Measurements from ENCODE around the gene RRBP1. TPM values are rescaled to one million over a fixed set of nuclear protein-coding genes. Genes with fewer than 3 reads are reported as not detected.

RRBP1 gene
- polyA plus RNA-seq, 2 donors = 49.0 to 54.5 TPM

DNA sequence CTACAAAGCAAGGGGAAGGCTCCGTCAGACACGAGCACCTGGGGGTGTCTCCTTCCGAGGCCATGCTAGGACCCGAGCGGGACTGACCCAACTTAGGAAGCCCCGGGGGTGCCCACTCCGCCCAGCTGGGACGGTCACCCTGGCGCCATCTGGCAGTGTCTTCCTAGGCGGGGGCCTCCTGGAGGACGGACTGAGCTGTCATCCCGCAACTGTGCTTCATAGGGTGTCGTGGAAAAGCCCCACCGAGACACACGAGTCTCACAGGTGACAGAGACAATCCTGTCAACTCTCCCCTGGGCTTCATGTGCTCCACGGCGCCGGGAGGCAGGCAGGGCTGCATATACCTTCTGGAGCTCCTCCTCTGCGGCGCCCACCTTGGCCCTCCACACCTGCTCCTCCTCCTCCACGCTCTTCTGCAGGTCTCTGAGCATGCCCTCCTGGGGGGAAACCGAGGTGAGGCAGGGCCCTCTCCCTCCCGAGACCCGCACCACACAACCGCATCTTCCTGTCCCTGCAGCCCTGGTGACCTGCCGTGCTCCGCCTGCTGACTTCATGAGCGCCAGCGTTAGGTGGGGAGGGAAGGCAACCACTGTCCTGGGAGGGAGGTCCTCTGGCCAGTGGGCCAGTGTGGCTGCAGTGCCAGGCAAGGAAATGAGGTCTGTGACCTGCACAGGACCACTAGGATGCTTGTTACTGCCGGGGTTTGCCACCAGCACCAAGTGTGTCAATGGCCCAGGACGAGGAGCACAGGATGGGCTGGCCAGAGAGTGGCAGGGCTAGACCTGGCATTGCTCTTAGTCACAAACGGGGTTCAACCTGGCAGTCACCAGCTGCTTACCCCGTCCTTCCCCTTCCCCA, 61.4 kb downstream of the RRBP1 start:
- no peak overlapping the region for H3K4me3 ChIP-seq (ENCODE audit: low read depth in 1 of 2, low read length in 2 of 2)
- no peaks in the 10 kb centered on the region for H3K27me3 ChIP-seq (ENCODE audit: control insufficient read depth in 1 of 2, insufficient read depth in 2 of 2, low read length in 2 of 2)
- 85 to 89% methylated on average over 33 of the region's 33 CpGs for WGBS, 2 donors
- peaks cover 30 to 77% of the 10 kb centered on the region in 2 donors for H3K36me3 ChIP-seq (ENCODE audit: control insufficient read depth in 2 of 2, insufficient read depth in 2 of 2, low read length in 1 of 2)
- H3K4me1 ChIP-seq (ENCODE audit: control insufficient read depth in 2 of 2, insufficient read depth in 2 of 2, low read length in 1 of 2) = no peaks in the 10 kb centered on the region
- H3K9me3 ChIP-seq (ENCODE audit: control insufficient read depth in 2 of 2, insufficient read depth in 1 of 2, low read depth in 1 of 2, low read length in 1 of 2) = no peaks in the 10 kb centered on the region
- no peak overlapping the region for H3K27ac ChIP-seq (ENCODE audit: low read depth in 2 of 2, low read length in 1 of 2)

DNA sequence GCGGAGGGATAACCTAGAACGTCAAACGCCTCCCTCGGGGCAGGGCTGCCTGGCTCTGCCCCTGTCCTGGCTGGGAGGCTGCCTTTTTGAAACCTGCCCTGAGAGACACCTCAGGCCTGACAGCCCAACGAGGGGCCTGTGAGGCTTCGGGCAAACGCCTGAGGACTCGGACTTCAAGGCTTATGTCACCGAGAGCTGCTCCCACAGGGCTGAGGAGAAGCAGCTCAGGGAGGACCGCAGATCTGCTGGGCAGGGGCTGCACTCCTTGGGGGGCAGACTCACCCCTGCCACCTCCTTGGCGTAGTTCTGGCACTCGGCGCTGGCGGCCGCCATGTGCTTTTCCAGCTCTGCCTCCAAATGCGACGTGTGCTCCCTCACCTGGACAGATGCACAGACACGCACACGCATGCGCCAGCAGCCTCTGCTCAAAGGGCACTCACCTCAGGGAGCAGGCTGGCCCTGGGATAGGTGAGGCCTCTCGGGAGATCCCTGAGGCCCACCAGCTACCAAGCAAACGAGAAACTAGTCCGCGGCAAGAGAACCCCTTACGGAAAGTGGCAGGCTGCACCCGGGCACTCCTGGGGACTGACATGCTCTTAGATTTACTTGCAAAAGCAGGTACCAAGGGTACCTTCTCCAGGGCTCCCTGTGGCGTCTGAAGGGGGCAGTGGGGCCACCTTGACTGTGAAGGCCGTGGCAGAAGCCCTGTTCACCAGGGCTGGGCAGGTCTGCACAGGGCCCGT, 62.5 kb downstream of the RRBP1 start:
- H3K9me3 ChIP-seq (ENCODE audit: control insufficient read depth in 2 of 2, insufficient read depth in 1 of 2, low read depth in 1 of 2, low read length in 1 of 2) = no peaks in the 10 kb centered on the region
- H3K36me3 ChIP-seq (ENCODE audit: control insufficient read depth in 2 of 2, insufficient read depth in 2 of 2, low read length in 1 of 2) = peaks cover 25 to 73% of the 10 kb centered on the region in 2 donors
- 76 to 80% methylated on average over 29 of the region's 29 CpGs for WGBS, 2 donors
- no peak overlapping the region for H3K27ac ChIP-seq (ENCODE audit: low read depth in 2 of 2, low read length in 1 of 2)
- H3K27me3 ChIP-seq (ENCODE audit: control insufficient read depth in 1 of 2, insufficient read depth in 2 of 2, low read length in 2 of 2) = no peaks in the 10 kb centered on the region
- H3K4me3 ChIP-seq (ENCODE audit: low read depth in 1 of 2, low read length in 2 of 2) = no peak overlapping the region
- peaks cover 0 to 8% of the 10 kb centered on the region in 2 donors for H3K4me1 ChIP-seq (ENCODE audit: control insufficient read depth in 2 of 2, insufficient read depth in 2 of 2, low read length in 1 of 2)

DNA sequence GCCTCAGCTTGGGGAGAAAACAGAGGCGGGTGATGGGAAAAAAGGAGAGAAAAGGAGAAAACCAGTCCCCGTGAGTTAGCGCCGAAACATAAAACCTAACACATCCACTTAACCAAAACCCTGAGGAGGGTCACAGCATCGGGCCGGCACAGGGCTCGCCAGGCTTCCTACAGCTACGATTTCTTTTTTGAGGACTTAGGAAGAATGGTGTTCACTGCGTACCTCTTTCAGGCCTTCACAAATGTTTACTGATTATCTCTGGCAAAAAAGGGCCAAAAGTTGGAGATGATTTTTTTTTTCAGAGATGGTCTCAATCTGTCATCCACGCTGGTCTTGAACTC, 63.4 kb downstream of the RRBP1 start:
- no peaks in the 10 kb centered on the region for H3K9me3 ChIP-seq (ENCODE audit: control insufficient read depth in 2 of 2, insufficient read depth in 1 of 2, low read depth in 1 of 2, low read length in 1 of 2)
- H3K36me3 ChIP-seq (ENCODE audit: control insufficient read depth in 2 of 2, insufficient read depth in 2 of 2, low read length in 1 of 2) = peaks cover 25 to 66% of the 10 kb centered on the region in 2 donors
- H3K27ac ChIP-seq (ENCODE audit: low read depth in 2 of 2, low read length in 1 of 2) = no peak overlapping the region
- H3K4me3 ChIP-seq (ENCODE audit: low read depth in 1 of 2, low read length in 2 of 2) = no peak overlapping the region
- H3K27me3 ChIP-seq (ENCODE audit: control insufficient read depth in 1 of 2, insufficient read depth in 2 of 2, low read length in 2 of 2) = no peaks in the 10 kb centered on the region
- WGBS, 2 donors = 92 to 94% methylated on average over 10 of the region's 10 CpGs
- H3K4me1 ChIP-seq (ENCODE audit: control insufficient read depth in 2 of 2, insufficient read depth in 2 of 2, low read length in 1 of 2) = peaks cover 0 to 11% of the 10 kb centered on the region in 2 donors

DNA sequence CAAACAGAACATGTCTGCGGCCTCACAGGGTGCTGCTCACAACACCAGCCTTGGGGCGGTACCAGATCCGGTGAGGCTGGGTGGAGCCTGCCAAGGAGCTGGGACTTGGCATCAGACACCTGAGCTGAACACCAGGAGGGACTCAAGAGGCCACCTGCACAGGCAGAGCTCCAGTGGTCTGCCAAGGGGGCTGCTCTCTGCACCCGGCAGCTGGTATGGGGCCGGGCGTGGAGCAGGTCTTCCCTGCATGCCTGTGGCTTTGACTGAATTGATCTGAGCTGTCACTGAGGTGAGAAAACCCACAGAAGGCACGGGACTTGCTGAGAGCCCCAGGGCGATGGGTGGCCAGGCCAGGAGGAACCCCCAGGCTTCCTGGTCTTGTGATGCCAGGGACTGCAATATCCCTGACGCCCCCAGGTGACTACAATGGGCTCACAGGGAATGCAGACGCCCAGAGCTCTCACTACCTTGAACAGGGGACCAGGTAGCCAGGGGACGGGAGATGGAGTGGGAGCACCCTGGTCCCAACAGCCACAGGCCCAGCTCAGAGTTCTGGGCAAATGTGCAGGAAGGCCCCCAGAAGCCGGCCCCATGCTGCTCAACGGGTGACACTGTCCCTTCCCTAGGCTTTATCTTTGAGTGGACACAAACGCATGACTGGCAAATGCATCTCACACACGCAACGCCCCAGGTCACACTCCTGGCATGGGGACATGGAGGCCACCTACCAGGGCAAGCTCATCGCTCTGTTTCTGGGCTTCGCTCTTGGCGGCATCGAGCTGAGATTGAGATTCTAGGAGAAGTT, 64.0 kb downstream of the RRBP1 start:
- Histone ChIP-seq H3K9me3 (ENCODE audit: control insufficient read depth in 2 of 2, insufficient read depth in 1 of 2, low read depth in 1 of 2, low read length in 1 of 2) (no peaks in the 10 kb centered on the region), H3K36me3 (ENCODE audit: control insufficient read depth in 2 of 2, insufficient read depth in 2 of 2, low read length in 1 of 2) (peaks cover 24 to 64% of the 10 kb centered on the region in 2 donors), H3K4me1 (ENCODE audit: control insufficient read depth in 2 of 2, insufficient read depth in 2 of 2, low read length in 1 of 2) (peaks cover 0 to 11% of the 10 kb centered on the region in 2 donors), H3K4me3 (ENCODE audit: low read depth in 1 of 2, low read length in 2 of 2) (no peak overlapping the region), H3K27ac (ENCODE audit: low read depth in 2 of 2, low read length in 1 of 2) (no peak overlapping the region), H3K27me3 (ENCODE audit: control insufficient read depth in 1 of 2, insufficient read depth in 2 of 2, low read length in 2 of 2) (no peaks in the 10 kb centered on the region)
- 76 to 77% methylated on average over 20 of the region's 20 CpGs for WGBS, 2 donors

DNA sequence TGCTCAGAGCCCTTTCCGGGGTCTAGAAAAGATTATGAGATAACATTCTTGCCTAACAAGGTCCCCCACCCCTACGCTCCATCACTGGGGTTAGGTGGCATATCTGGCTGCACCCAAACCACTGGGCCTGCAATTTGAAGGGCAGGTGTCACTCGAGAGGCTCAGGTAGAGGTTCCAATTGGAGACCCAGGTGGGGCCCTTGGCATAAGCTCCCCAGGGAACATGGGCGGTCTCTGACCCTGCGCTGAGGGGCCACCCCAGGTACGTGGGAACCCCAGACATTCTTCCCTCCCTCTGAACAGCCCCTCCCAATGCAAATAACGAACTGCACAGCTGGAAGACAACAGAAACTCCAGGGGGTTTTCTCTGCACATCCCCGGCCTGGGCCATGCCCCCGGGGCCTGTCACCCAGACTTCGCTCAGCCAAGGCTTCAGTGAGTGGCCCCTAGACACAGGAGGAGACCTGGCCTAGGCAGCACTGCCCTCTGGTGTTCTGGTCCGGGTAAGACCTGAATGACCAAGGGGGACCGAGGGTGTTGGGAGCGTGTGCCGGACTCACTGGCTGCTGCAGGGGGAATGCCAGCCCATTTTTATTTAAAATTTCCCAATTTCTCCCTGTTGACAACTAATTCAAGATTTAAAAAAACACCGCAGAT, 64.7 kb downstream of the RRBP1 start:
- H3K36me3 ChIP-seq (ENCODE audit: control insufficient read depth in 2 of 2, insufficient read depth in 2 of 2, low read length in 1 of 2) = peaks cover 21 to 64% of the 10 kb centered on the region in 2 donors
- peaks cover 3 to 16% of the 10 kb centered on the region in 2 donors for H3K4me1 ChIP-seq (ENCODE audit: control insufficient read depth in 2 of 2, insufficient read depth in 2 of 2, low read length in 1 of 2)
- 55 to 58% methylated on average over 15 of the region's 15 CpGs for WGBS, 2 donors
- H3K27me3 ChIP-seq (ENCODE audit: control insufficient read depth in 1 of 2, insufficient read depth in 2 of 2, low read length in 2 of 2) = no peaks in the 10 kb centered on the region
- no peak overlapping the region for H3K4me3 ChIP-seq (ENCODE audit: low read depth in 1 of 2, low read length in 2 of 2)
- H3K27ac ChIP-seq (ENCODE audit: low read depth in 2 of 2, low read length in 1 of 2) = no peak overlapping the region
- no peaks in the 10 kb centered on the region for H3K9me3 ChIP-seq (ENCODE audit: control insufficient read depth in 2 of 2, insufficient read depth in 1 of 2, low read depth in 1 of 2, low read length in 1 of 2)

DNA sequence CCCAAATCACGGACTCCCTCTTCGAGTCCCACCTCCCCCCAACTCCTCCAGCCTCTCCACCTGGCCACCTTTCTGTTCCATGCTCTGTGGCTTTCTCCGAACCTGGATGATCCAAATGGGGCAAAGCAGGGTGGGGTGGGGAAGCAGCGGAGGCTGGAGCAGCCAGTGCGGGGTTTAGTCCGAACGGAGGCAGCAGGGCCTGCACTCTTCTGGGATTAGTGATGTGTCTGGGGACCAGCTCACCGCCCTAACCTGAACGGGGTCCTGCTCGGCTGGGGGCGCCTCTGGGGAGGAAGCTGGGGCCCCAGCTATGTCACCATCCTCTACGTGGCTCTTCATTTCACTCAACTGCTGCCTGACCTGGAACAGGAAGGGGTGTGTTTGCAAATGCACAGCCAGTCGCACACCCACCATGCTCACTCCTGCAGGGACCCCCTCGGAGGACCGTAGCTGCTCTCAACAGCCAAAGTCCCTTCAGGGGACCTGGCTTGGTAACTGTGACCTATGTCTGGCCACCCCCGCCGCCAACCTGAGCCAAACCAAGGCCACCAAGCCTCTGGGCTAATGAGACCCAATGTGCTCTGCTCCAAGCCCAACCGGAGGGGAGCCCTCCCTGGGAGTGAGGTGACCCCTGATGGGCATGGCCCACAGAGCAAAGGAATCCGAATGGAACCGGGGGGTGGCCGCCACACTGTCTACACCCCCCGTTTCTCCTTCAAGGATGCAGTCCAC, 65.4 kb downstream of the RRBP1 start:
- Histone ChIP-seq H3K4me1 (ENCODE audit: control insufficient read depth in 2 of 2, insufficient read depth in 2 of 2, low read length in 1 of 2) (peaks cover 9 to 23% of the 10 kb centered on the region in 2 donors), H3K4me3 (ENCODE audit: low read depth in 1 of 2, low read length in 2 of 2) (no peak overlapping the region), H3K36me3 (ENCODE audit: control insufficient read depth in 2 of 2, insufficient read depth in 2 of 2, low read length in 1 of 2) (peaks cover 17 to 60% of the 10 kb centered on the region in 2 donors), H3K27me3 (ENCODE audit: control insufficient read depth in 1 of 2, insufficient read depth in 2 of 2, low read length in 2 of 2) (no peaks in the 10 kb centered on the region), H3K9me3 (ENCODE audit: control insufficient read depth in 2 of 2, insufficient read depth in 1 of 2, low read depth in 1 of 2, low read length in 1 of 2) (no peaks in the 10 kb centered on the region), H3K27ac (ENCODE audit: low read depth in 2 of 2, low read length in 1 of 2) (no peak overlapping the region)
- WGBS, 2 donors = 80 to 84% methylated on average over 22 of the region's 22 CpGs

DNA sequence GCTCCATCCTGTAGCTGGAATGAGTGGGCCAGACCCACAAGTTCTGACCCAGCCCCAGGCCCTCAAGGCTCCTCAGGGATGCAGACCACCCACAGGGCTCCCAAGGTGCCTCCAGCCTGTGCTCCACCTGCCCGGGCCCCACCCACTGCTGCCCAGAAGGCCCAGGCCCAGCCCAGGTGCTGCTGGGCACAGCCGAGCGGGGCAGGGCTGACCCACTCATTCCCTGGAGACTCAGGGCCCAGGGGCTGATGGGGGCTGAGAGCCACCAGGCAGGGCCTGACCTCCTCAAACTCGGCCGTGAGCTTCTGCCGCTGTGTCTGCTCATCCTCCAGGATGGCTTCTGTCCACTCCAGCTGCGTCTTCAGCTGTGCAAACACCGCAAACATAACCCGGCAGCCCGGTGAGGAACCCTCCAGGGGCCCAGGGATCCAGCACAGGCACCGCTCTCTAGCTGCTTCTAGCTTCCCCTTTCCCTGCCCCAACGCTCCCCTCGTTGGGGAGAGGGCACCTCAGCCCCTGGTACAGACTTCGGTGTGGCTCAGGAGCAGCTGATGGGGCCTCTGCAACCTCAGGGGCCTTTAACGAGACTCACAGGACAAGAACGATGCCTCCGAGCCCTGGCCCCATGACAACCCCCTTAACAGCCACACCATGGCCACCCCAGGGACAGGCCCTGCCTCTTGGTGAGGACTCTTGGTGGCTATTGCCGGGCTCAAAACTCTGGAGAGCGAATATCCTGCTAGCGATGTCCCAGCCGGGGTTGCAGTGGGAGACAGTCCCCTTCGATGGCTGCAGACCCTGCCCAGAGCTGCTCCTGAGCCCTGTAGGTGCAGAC, 66.2 kb downstream of the RRBP1 start:
- WGBS, 2 donors = 70 to 72% methylated on average over 22 of the region's 22 CpGs
- H3K9me3 ChIP-seq (ENCODE audit: control insufficient read depth in 2 of 2, insufficient read depth in 1 of 2, low read depth in 1 of 2, low read length in 1 of 2) = no peaks in the 10 kb centered on the region
- H3K4me1 ChIP-seq (ENCODE audit: control insufficient read depth in 2 of 2, insufficient read depth in 2 of 2, low read length in 1 of 2) = peaks cover 16 to 30% of the 10 kb centered on the region in 2 donors
- no peak overlapping the region for H3K4me3 ChIP-seq (ENCODE audit: low read depth in 1 of 2, low read length in 2 of 2)
- no peaks in the 10 kb centered on the region for H3K27me3 ChIP-seq (ENCODE audit: control insufficient read depth in 1 of 2, insufficient read depth in 2 of 2, low read length in 2 of 2)
- peaks cover 14 to 54% of the 10 kb centered on the region in 2 donors for H3K36me3 ChIP-seq (ENCODE audit: control insufficient read depth in 2 of 2, insufficient read depth in 2 of 2, low read length in 1 of 2)
- peak overlapping the region in 1 of 2 donors; percentile 5 for H3K27ac ChIP-seq (ENCODE audit: low read depth in 2 of 2, low read length in 1 of 2)
